Effector memory CD8-positive, alpha-beta T cell (primary cell): ENCODE measurements around the gene WFDC13.
"Not testable (repeated sequence)": the region's sequence is repeated elsewhere in the genome, so short reads cannot be mapped to it uniquely, and the experiment has no call there.

Source experiments
- ATAC-seq: fragments of 150-1000 bp; cut with Tn5 transposase; replicated peaks from 2 replicates; pipeline ENCODE4 v1.10.0; 2021; ENCODE audit warnings: mild to moderate bottlenecking, moderate library complexity
- DNase-seq, 3 experiments: peaks; one replicate each; pipeline ENCODE4 v3.0.0; 2021
- H3K27ac Mint-ChIP-seq, 2 donors: one replicate each; pipeline ENCODE4 v1.8.0; 2022; ENCODE audit warnings: mild to moderate bottlenecking in 2 of 2, mixed read lengths in 2 of 2, moderate library complexity in 2 of 2
- H3K27me3 Mint-ChIP-seq, 2 donors: one replicate each; pipeline ENCODE4 v1.8.0; 2022; ENCODE audit warnings: mixed read lengths in 2 of 2
- H3K36me3 Mint-ChIP-seq: one replicate; pipeline ENCODE4 v1.8.0; 2022; ENCODE audit warnings: mild to moderate bottlenecking, moderate library complexity, mixed read lengths; ENCODE audit not compliant: insufficient read depth
- H3K4me1 Mint-ChIP-seq, 2 donors: one replicate each; pipeline ENCODE4 v1.8.0; 2022; ENCODE audit warnings: low read depth in 2 of 2, mixed read lengths in 2 of 2
- H3K4me3 Mint-ChIP-seq, 2 donors: one replicate each; pipeline ENCODE4 v1.8.0; 2022; ENCODE audit warnings: mild to moderate bottlenecking in 2 of 2, mixed read lengths in 2 of 2, moderate library complexity in 2 of 2
- H3K9me3 Mint-ChIP-seq, 2 donors: one replicate each; pipeline ENCODE4 v1.8.0; 2022; ENCODE audit warnings: mixed read lengths in 2 of 2
- total RNA-seq, 9 experiments: gene quantifications; one replicate each; lab custom pipeline; 2026; lab: John Stamatoyannopoulos, UW

WFDC13 gene, protein sequence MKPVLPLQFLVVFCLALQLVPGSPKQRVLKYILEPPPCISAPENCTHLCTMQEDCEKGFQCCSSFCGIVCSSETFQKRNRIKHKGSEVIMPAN
- total RNA-seq = 0 to 0.10 (median 0) reads per million in 9 experiments

DNA sequence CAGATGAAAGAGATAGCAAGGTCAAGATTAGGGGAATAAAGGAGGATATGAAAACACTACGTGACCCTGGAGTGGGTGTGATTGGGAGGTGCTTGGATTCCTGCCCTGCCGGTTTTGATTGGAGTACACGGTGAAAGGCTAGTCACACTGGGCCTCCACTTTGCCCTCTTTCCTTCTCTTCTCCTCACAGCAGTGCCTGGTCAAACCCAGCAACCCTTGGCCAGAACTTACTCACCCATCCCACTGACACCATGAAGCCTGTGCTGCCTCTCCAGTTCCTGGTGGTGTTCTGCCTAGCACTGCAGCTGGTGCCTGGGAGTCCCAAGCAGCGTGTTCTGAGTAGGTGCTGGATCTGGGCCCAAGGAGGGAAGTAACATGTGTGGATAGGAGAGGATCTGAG, at the start of gene WFDC13:
TSS of gene WFDC13 (plus strand) at position 166 of the 400 bp plus-strand sequence. CDS start at position 252, 86 bp downstream.
- ATAC-seq = no peak
- H3K27ac Mint-ChIP-seq = no peak within 1 kb of the TSS

DNA sequence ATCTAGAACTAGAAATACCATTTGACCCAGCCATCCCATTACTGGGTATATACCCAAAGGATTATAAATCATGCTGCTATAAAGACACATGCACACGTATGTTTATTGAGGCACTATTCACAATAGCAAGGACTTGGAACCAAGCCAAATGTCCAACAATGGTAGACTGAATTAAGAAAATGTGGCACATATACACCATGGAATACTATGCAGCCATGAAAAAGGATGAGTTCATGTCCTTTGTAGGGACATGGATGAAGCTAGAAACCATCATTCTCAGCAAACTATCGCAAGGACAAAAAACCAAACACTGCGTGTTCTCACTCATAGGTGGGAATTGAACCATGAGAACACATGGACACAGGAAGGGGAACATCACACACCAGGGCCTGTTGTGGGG, 44.8 kb upstream of the WFDC13 start:
- not testable (repeated sequence) for H3K27ac Mint-ChIP-seq, H3K9me3 Mint-ChIP-seq, H3K36me3 Mint-ChIP-seq, ATAC-seq, DNase-seq, H3K4me1 Mint-ChIP-seq, H3K4me3 Mint-ChIP-seq
- H3K27me3 Mint-ChIP-seq = peaks cover 14 to 23% of the 10 kb centered on the region in 2 donors

More for the DNA sequence above, at the start of gene WFDC13:
- Mint-ChIP-seq H3K4me1 (no peaks in the 10 kb centered on the region), H3K36me3 (no peaks in the 10 kb centered on the region), H3K9me3 (no peaks in the 10 kb centered on the region), H3K4me3 (no peak within 1 kb of the TSS), H3K27me3 (peaks cover 11 to 45% of the 10 kb centered on the region in 2 donors)
- DNase-seq = no peak

DNA sequence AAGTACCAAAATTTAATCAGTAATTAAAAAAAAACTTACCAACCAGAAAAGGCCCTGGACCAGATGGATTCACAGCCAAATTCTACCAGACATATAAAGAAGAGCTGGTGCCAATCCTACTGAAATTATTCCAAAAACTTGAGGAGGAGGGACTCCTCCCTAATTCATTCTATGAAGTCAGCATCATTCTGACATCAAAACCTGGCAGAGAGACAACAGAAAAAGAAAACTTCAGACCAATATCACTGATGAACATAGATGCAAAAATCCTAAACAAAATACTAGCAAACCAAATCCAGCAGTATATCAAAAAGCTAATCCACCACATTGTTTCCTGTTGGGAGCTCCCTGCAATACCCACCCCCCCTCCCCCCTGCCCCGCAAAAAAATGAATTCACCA, 31.7 kb upstream of the WFDC13 start, which contains the start of gene WFDC11:
TSS of gene WFDC11 (minus strand) at position 101 of the 400 bp plus-strand sequence. CDS start 19,639 bp downstream, outside the sequence.
- Mint-ChIP-seq H3K27me3 (peaks cover 27 to 74% of the 10 kb centered on the region in 2 donors), H3K36me3 (no peaks in the 10 kb centered on the region), H3K9me3 (no peaks in the 10 kb centered on the region), H3K4me3 (no peak within 1 kb of the TSS), H3K27ac (no peak within 1 kb of the TSS), H3K4me1 (no peaks in the 10 kb centered on the region)
- ATAC-seq (no peak), DNase-seq (no peak)

DNA sequence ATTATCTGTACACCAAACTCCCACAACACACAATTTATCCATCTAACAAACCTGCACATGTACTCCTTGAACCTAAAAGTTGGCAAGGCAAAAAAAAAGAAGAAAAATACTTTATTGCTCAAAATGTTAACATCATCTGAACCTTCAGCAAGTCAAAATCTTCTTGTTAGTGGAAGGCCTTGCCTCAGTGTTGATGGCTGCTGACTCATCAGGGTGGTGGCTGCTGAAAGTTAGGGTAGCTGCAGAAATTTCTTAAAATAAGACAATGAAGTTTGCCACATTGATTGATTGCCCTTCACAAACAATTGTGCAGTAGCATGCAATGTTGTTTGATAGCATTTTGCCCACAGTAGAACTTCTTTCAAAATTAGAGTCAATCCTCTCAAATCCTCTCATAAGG, 29.1 kb upstream of the WFDC13 start:
- Mint-ChIP-seq H3K27ac (no peak overlapping the region), H3K27me3 (peaks cover 31 to 65% of the 10 kb centered on the region in 2 donors), H3K36me3 (no peaks in the 10 kb centered on the region), H3K4me1 (no peaks in the 10 kb centered on the region), H3K9me3 (peaks cover 2 to 7% of the 10 kb centered on the region in 2 donors), H3K4me3 (no peak overlapping the region)
- ATAC-seq (no peak), DNase-seq (no peak)

DNA sequence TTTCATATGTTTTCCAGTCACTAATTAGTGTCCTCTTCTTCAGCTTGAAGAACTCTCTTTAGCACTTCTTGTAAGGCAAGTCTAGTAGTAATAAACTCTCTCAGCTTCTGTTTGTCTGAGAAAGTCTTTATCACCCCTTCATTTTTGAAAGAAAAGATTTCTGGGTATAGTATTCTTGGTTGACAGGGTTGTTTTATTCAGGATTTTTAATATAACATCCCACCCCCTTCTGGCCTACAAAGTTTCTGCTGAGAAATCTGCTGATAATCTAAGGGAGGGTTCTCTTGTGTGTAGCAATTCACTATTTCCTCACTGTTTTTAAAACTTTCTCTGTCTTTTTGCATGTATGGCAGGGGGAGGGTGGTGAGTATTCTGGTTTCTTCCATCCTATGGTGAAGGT, 22.2 kb upstream of the WFDC13 start:
- H3K9me3 Mint-ChIP-seq = peaks cover 10 to 15% of the 10 kb centered on the region in 2 donors
- H3K27me3 Mint-ChIP-seq = peaks cover 21 to 50% of the 10 kb centered on the region in 2 donors
- ATAC-seq = no peak
- H3K36me3 Mint-ChIP-seq = no peaks in the 10 kb centered on the region
- no peak for DNase-seq
- H3K4me3 Mint-ChIP-seq = no peak overlapping the region
- H3K27ac Mint-ChIP-seq = no peak overlapping the region
- H3K4me1 Mint-ChIP-seq = no peaks in the 10 kb centered on the region

DNA sequence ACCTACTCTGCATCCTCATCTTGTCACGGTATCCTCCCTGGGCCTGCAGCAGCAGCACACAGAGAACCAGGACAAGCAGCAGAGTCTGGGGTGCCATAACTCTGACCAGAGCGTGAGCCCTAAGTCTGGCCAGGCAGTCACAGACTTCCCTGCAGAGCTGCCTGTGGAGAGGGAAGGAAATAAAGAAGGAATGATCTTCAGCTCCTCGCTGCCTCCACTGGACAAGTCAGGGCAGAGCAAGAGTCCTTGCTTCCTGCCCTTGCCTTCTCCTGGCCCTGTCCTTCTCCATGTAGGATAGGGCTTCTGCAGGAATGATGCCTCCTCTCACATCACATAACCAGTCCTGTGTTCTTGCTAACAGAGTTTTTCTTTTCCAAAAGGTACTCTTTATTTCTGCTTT, 15.9 kb upstream of the WFDC13 start:
- Mint-ChIP-seq H3K4me3 (no peak overlapping the region), H3K27ac (no peak overlapping the region), H3K36me3 (no peaks in the 10 kb centered on the region), H3K27me3 (peaks cover 24 to 29% of the 10 kb centered on the region in 2 donors), H3K4me1 (no peaks in the 10 kb centered on the region), H3K9me3 (peaks cover 0 to 5% of the 10 kb centered on the region in 2 donors)
- ATAC-seq (no peak), DNase-seq (no peak)

DNA sequence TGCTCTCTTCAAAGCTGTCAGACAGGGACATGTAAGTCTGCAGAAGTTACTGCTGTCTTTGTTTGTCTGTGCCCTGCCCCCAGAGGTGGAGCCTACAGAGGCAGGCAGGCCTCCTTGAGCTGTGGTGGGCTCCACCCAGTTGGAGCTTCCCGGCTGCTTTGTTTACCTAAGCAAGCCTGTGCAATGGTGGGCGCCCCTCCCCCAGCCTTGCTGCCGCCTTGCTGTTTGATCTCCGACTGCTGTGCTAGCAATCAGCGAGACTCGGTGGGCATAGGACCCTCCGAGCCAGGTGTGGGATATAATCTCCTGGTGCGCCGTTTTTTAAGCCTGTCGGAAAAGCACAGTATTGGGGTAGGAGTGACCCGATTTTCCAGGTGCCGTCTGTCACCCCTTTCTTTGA, 8.5 kb upstream of the WFDC13 start:
- not testable (repeated sequence) for DNase-seq, H3K4me1 Mint-ChIP-seq, H3K4me3 Mint-ChIP-seq, H3K27ac Mint-ChIP-seq, ATAC-seq, H3K9me3 Mint-ChIP-seq, H3K36me3 Mint-ChIP-seq
- H3K27me3 Mint-ChIP-seq = peaks cover 47 to 59% of the 10 kb centered on the region in 2 donors

DNA sequence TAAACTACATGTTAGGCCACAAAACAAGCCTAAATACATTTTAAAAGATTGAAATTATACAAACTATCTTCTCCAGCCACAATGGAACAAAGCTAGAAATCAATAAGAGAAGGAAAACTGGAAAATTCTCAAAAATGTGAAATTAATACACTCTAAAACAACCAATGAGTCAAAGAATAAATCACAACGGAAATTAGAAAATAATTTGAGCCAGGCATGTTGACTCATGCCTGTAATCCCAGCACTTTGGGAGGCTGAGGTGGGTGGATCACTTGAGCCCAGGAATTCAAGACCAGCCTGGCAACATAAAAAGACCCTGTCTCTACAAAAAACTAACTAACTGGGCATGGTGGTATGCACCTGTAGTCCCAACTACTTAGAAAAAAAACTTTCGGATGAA, 6.3 kb upstream of the WFDC13 start:
- H3K9me3 Mint-ChIP-seq = peaks cover 0 to 1% of the 10 kb centered on the region in 2 donors
- H3K36me3 Mint-ChIP-seq = no peaks in the 10 kb centered on the region
- DNase-seq = no peak
- H3K4me3 Mint-ChIP-seq = no peak overlapping the region
- H3K27me3 Mint-ChIP-seq = peaks cover 46 to 56% of the 10 kb centered on the region in 2 donors
- no peaks in the 10 kb centered on the region for H3K4me1 Mint-ChIP-seq
- no peak for ATAC-seq
- H3K27ac Mint-ChIP-seq = no peak overlapping the region

DNA sequence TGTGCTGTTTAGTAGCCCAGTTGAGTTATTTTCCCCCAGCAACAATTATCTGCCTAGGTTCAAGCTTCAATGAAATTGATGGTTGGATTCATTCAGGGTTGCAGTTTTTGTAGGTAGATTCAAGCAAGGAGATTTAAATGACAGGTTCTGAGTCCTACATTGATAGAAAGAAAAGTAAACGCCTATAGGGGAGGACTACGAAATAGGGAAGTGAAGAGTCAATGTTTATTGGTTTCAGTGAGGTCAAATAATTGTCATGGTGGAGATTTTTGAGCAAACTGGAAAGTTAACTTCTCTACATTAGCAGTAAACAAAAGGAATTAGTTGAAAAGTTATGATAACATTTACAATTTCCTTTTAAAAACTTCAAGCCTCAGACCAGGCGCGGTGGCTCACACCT, 734 bp upstream of the WFDC13 start:
- ATAC-seq (no peak), DNase-seq (no peak)
- no peaks in the 10 kb centered on the region for H3K4me1 Mint-ChIP-seq
- no peak overlapping the region for H3K27ac Mint-ChIP-seq
- no peaks in the 10 kb centered on the region for H3K9me3 Mint-ChIP-seq
- no peaks in the 10 kb centered on the region for H3K36me3 Mint-ChIP-seq
- H3K4me3 Mint-ChIP-seq = no peak overlapping the region
- H3K27me3 Mint-ChIP-seq = peaks cover 15 to 40% of the 10 kb centered on the region in 2 donors

DNA sequence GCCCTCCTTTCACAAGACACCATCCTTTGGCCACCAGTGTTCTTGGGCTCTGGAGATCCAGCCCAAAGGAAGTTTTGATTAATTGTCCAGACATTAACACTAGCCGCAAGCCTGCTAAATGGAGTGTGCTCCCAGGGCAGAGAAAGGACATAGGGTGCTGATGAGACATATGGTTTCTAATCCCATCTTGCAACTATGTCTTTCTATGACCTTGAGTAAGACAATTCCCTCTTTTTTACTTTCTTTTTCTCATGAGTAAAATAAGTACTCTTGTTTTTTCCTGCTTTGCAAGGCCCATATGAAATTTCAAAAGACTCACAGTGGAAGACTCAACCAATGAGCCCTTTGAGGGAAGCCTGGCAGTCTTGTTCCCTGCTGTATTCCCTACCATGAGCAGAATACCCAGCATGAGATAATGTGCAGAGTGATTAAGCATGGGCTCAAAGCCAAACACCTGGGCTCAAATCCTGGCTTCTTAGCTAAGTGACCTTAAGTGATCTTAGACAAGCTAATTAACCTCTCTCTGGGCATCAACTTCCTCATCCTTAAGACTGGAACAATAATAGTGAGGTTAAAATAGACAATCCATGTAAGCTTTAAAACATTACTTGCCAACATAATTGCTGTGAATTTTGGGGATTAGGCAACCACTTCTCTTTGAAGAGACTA, 3.3 kb downstream of the WFDC13 start, which contains the start of gene WFDC10B:
TSS of gene WFDC10B (minus strand) at position 51 of the 669 bp plus-strand sequence. CDS start 19,027 bp downstream, outside the sequence.
- Mint-ChIP-seq H3K27me3 (peaks cover 22 to 73% of the 10 kb centered on the region in 2 donors), H3K27ac (no peak within 1 kb of the TSS), H3K4me1 (no peaks in the 10 kb centered on the region), H3K36me3 (no peaks in the 10 kb centered on the region), H3K9me3 (no peaks in the 10 kb centered on the region), H3K4me3 (no peak within 1 kb of the TSS)
- ATAC-seq = no peak
- DNase-seq = no peak

DNA sequence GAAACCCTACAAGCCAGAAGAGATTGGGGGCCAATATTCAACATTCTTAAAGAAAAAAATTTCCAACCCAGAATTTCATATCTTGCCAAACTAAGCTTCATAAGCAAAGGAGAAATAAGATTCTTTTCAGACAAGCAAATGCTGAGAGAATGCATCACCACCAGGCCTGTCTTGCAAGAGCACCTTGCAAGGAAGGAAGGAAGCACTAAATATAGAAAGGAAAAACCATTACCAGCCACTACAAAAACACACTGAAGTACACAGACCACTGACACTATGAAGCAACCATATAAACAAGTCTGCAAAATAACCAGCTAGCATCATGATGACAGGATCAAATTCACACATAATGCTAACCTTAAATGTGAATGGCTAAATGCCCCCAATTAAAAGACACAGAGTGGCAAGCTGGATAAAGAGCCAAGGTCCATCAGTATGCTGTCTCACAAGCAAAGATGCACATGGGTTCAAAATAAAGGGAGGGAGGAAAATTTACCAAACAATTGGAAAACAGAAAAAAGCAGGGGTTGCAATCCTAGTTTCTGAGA, 14.4 kb downstream of the WFDC13 start:
- ATAC-seq, H3K4me3 Mint-ChIP-seq, H3K4me1 Mint-ChIP-seq, DNase-seq, H3K9me3 Mint-ChIP-seq, H3K27ac Mint-ChIP-seq, H3K36me3 Mint-ChIP-seq: not testable (repeated sequence)
- H3K27me3 Mint-ChIP-seq = peaks cover 48 to 68% of the 10 kb centered on the region in 2 donors

DNA sequence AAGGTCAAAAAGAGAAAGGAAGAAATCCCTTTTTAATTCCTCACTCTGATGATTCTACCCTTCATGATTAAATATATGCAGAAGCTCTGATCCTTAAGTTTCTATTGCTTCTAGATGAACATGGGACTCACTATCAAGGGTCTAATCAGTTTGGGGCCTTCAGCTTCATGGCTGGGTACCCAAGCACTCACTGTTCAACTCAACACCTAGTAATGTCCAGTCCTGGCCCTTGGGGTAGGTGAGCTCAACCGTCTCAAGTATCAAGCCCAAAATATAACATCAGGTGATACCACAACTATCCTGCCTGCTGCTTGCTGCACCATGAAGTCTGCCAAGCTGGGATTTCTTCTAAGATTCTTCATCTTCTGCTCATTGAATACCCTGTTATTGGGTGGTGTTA, 20.2 kb downstream of the WFDC13 start, which contains the start of gene SPINT4:
TSS of gene SPINT4 (plus strand) at position 301 of the 400 bp plus-strand sequence. CDS start at position 322, 21 bp downstream.
- no peaks in the 10 kb centered on the region for H3K36me3 Mint-ChIP-seq
- no peak for DNase-seq
- H3K4me1 Mint-ChIP-seq = no peaks in the 10 kb centered on the region
- no peak within 1 kb of the TSS for H3K4me3 Mint-ChIP-seq
- peaks cover 0 to 5% of the 10 kb centered on the region in 2 donors for H3K9me3 Mint-ChIP-seq
- ATAC-seq = no peak
- H3K27me3 Mint-ChIP-seq = peaks cover 53 to 61% of the 10 kb centered on the region in 2 donors
- H3K27ac Mint-ChIP-seq = no peak within 1 kb of the TSS

DNA sequence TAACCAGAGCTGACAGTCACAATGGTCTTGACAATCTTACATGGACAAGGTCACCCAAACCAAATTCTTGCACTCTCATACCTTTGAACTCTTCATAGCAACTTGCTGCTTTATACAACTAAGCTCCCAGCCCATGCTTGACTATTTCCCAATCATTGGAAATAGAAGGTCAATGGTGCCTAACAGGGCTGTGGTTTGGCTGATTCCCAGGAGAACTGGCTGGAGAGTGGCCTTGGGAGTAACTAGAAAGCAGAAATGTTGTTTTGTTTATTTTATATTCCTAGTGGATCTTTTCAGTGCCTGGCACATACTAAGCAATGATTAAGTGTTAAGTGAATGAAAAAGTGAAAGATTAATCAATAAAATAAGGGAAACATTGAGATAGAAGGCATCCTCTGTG, 23.3 kb downstream of the WFDC13 start:
- peaks cover 38 to 43% of the 10 kb centered on the region in 2 donors for H3K27me3 Mint-ChIP-seq
- no peaks in the 10 kb centered on the region for H3K36me3 Mint-ChIP-seq
- no peak for ATAC-seq
- no peaks in the 10 kb centered on the region for H3K4me1 Mint-ChIP-seq
- no peak for DNase-seq
- H3K9me3 Mint-ChIP-seq = no peaks in the 10 kb centered on the region
- H3K4me3 Mint-ChIP-seq = no peak overlapping the region
- H3K27ac Mint-ChIP-seq = no peak overlapping the region

DNA sequence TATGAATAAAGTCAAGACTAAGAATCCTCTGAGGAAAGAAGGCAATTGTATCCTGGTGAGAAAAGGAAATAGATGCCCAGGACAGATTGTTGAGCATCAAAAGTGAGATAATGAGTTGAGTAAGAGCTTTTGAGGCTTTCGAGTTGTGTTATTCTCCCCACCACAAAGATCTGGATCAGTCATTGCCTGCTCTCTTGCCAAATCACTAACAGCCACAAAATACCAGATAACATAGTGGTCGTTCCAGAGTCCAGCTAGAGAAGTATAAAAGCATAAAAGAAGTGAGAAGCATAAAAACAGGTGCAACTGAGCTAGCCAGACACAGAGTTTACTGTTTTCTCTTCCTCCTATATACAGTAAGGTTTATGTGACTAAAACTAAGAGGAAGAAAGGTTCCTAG, 25.2 kb downstream of the WFDC13 start:
- H3K27me3 Mint-ChIP-seq = peaks cover 34 to 56% of the 10 kb centered on the region in 2 donors
- H3K9me3 Mint-ChIP-seq = peaks cover 2 to 3% of the 10 kb centered on the region in 2 donors
- no peak for ATAC-seq
- no peak overlapping the region for H3K4me3 Mint-ChIP-seq
- no peaks in the 10 kb centered on the region for H3K36me3 Mint-ChIP-seq
- no peaks in the 10 kb centered on the region for H3K4me1 Mint-ChIP-seq
- H3K27ac Mint-ChIP-seq = no peak overlapping the region
- DNase-seq = no peak
